Measurements from ENCODE around the gene TBC1D24.
A peak's percentile ranks its signal among the peaks of the same experiment; 100 is the strongest.

Gene TBC1D24

GRCh38 chr16:2427526-2427925 lies 47.4 kb upstream of the TBC1D24 start:
- H3K27me3 ChIP-seq (ENCODE audit: low read length): no peaks in the 10 kb centered on the region
- H3K27ac ChIP-seq (ENCODE audit: low read depth, low read length): no peak overlapping the region
- 0 out of 2 replicates have a peak, but pooled peaks cover 7% of the 10 kb centered on the region for H4K20me1 ChIP-seq (ENCODE audit: low read depth, low read length)
- no peaks in the 10 kb centered on the region for H3K9me3 ChIP-seq (ENCODE audit: insufficient read depth, low read length)
- peak overlapping the region; percentile 82 for H3K4me2 ChIP-seq (ENCODE audit: low read depth, low read length, poor library complexity, severe bottlenecking)
- H2AFZ ChIP-seq (ENCODE audit: low read depth, low read length, severe bottlenecking): no peak overlapping the region
- no peak overlapping the region for H3K4me3 ChIP-seq (ENCODE audit: insufficient read depth, low read length, poor library complexity, severe bottlenecking)
- no peak for TF ChIP-seq CTCF (IDR thresholded peaks at IDR 0.05; ENCODE audit: insufficient read depth, low read length, poor library complexity, severe bottlenecking)
- TF ChIP-seq EZH2phosphoT487 (conservative IDR thresholded peaks at IDR 0.05; ENCODE audit: low read length): no peak
- peaks cover 9% of the 10 kb centered on the region for H3K36me3 ChIP-seq (ENCODE audit: low read length)
- no peaks in the 10 kb centered on the region for H3K9me2 ChIP-seq (replicated peaks; ENCODE audit: insufficient read depth, low read length)
- no peaks in the 10 kb centered on the region for H3F3A ChIP-seq (ENCODE audit: insufficient read depth)
- peak overlapping the region; percentile 96 for H3K9ac ChIP-seq (ENCODE audit: low read length)
- peaks cover 31% of the 10 kb centered on the region for H3K79me2 ChIP-seq (ENCODE audit: insufficient read depth, low read length)

- 0 out of 2 replicates have a peak, but pooled peaks cover 7% of the 10 kb centered on the region for H4K20me1 ChIP-seq (ENCODE audit: low read depth, low read length)
These were observed 46.7 kb upstream of the TBC1D24 start for GRCh38 chr16:2428051-2428783.

GRCh38 chr16:2428784-2429033 lies 46.2 kb upstream of the TBC1D24 start:
- Histone ChIP-seq H3K4me2 (ENCODE audit: low read depth, low read length, poor library complexity, severe bottlenecking) (peak overlapping the region; percentile 82), H4K20me1 (ENCODE audit: low read depth, low read length) (0 out of 2 replicates have a peak, but pooled peaks cover 7% of the 10 kb centered on the region), H3K27ac (ENCODE audit: low read depth, low read length) (peak overlapping the region; percentile 50), H3K9me2 (replicated peaks; ENCODE audit: insufficient read depth, low read length) (no peaks in the 10 kb centered on the region), H3K9ac (ENCODE audit: low read length) (peak overlapping the region; percentile 96), H3F3A (ENCODE audit: insufficient read depth) (no peaks in the 10 kb centered on the region), H3K9me3 (ENCODE audit: insufficient read depth, low read length) (no peaks in the 10 kb centered on the region), H2AFZ (ENCODE audit: low read depth, low read length, severe bottlenecking) (peak overlapping the region; percentile 73), H3K79me2 (ENCODE audit: insufficient read depth, low read length) (peaks cover 38% of the 10 kb centered on the region), H3K4me3 (ENCODE audit: insufficient read depth, low read length, poor library complexity, severe bottlenecking) (peak overlapping the region; percentile 80), H3K36me3 (ENCODE audit: low read length) (peaks cover 18% of the 10 kb centered on the region), H3K27me3 (ENCODE audit: low read length) (no peaks in the 10 kb centered on the region)
- TF ChIP-seq EZH2phosphoT487 (conservative IDR thresholded peaks at IDR 0.05; ENCODE audit: low read length): no peak
- no peak for TF ChIP-seq CTCF (IDR thresholded peaks at IDR 0.05; ENCODE audit: insufficient read depth, low read length, poor library complexity, severe bottlenecking)

More at GRCh38 chr16:2428051-2428783, 46.7 kb upstream of the TBC1D24 start:
- Histone ChIP-seq H3K36me3 (ENCODE audit: low read length) (peaks cover 16% of the 10 kb centered on the region), H3K4me2 (ENCODE audit: low read depth, low read length, poor library complexity, severe bottlenecking) (peak overlapping the region; percentile 82), H3K27me3 (ENCODE audit: low read length) (no peaks in the 10 kb centered on the region), H2AFZ (ENCODE audit: low read depth, low read length, severe bottlenecking) (peak overlapping the region; percentile 73), H3K9me3 (ENCODE audit: insufficient read depth, low read length) (no peaks in the 10 kb centered on the region), H3K79me2 (ENCODE audit: insufficient read depth, low read length) (peaks cover 37% of the 10 kb centered on the region), H3F3A (ENCODE audit: insufficient read depth) (no peaks in the 10 kb centered on the region), H3K4me3 (ENCODE audit: insufficient read depth, low read length, poor library complexity, severe bottlenecking) (peak overlapping the region; percentile 80), H3K27ac (ENCODE audit: low read depth, low read length) (peak overlapping the region; percentile 50), H3K9ac (ENCODE audit: low read length) (peak overlapping the region; percentile 96), H3K9me2 (replicated peaks; ENCODE audit: insufficient read depth, low read length) (no peaks in the 10 kb centered on the region)
- TF ChIP-seq CTCF (IDR thresholded peaks at IDR 0.05; ENCODE audit: insufficient read depth, low read length, poor library complexity, severe bottlenecking) (no peak), EZH2phosphoT487 (conservative IDR thresholded peaks at IDR 0.05; ENCODE audit: low read length) (no peak)

All from SU-DHL-6 (cell line).